Osteocyte (in vitro differentiated cells): ENCODE results near the gene MAP7D1. TPM values are rescaled to one million over a fixed set of nuclear protein-coding genes. Genes with fewer than 3 reads are reported as not detected.
"Not testable (repeated sequence)": the region's sequence is repeated elsewhere in the genome, so short reads cannot be mapped to it uniquely, and the experiment has no call there.

Experiments
- DNase-seq: peaks from one replicate; pipeline ENCODE4 v3.0.0; 2021; ENCODE audit warnings: mixed read lengths; ENCODE audit not compliant: unreplicated experiment; ENCODE audit errors: extremely low spot score
- H3K27ac Mint-ChIP-seq: one replicate; pipeline ENCODE4 v1.8.0; 2021; ENCODE audit warnings: mild to moderate bottlenecking, mixed read lengths; ENCODE audit not compliant: unreplicated experiment
- H3K27me3 Mint-ChIP-seq: one replicate; pipeline ENCODE4 v1.8.0; 2021; ENCODE audit warnings: mixed read lengths; ENCODE audit not compliant: unreplicated experiment
- H3K36me3 Mint-ChIP-seq: one replicate; pipeline ENCODE4 v1.8.0; 2021; ENCODE audit warnings: mixed read lengths; ENCODE audit not compliant: unreplicated experiment
- H3K4me1 Mint-ChIP-seq: one replicate; pipeline ENCODE4 v1.8.0; 2021; ENCODE audit warnings: mixed read lengths; ENCODE audit not compliant: unreplicated experiment
- H3K4me3 Mint-ChIP-seq: one replicate; pipeline ENCODE4 v1.8.0; 2021; ENCODE audit warnings: mild to moderate bottlenecking, moderate library complexity, mixed read lengths; ENCODE audit not compliant: unreplicated experiment
- H3K9me3 Mint-ChIP-seq: one replicate; pipeline ENCODE4 v1.8.0; 2021; ENCODE audit warnings: mixed read lengths; ENCODE audit not compliant: unreplicated experiment
- total RNA-seq: library from RNA; stranded (reverse); gene quantifications from 2 replicates; pipeline ENCODE4 v1.2.1, GENCODE V29; 2021
- TF ChIP-seq, protein P1 (sequence below): fragments of 200-600 bp; sonication (generic); IDR thresholded peaks from 2 replicates; pipeline ENCODE4 v1.5.0; 2021; ENCODE audit warnings: antibody characterized with exemption, mild to moderate bottlenecking, moderate library complexity

Gene MAP7D1
- total RNA-seq, 1 donor from 2014 or later, result 157 TPM

DNA sequence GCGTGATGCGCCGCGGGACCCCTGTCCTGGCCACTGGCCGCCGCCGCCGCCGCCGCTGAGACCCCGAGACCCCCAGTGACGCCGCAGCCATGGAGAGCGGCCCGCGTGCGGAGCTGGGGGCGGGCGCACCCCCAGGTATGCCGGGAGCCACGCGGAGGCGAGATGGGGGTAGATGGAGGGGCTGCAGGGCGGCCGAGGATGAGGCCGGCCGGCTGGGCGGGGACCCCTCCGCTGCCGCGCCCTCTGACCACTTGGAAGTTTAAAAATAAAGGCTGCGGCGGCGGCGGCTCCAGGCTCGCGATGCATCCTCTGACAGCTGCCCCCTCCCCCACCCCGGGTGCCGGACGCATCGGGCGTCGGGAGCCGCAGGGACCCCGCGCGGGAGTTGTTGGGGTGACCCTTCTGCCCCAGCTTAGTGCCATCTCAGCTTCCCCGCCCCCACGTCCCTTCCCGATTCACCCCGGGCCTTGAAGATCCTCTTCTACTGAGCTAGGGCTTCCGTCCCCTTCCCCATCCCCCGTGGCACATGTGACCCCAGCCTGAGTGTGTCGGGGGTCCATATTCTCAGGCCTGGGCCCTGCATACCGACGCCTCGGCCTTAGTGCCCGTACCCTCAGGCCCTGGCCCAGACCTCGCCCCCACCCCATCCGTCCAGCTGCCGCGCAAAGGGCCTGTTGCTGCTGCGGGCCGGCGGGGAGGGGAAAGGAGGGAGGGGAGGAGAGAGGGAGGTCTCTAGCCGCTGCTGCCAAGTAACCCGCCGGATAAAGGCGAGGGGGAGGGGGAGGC, 562 bp downstream of the MAP7D1 start:
- TF ChIP-seq, protein P1, sequence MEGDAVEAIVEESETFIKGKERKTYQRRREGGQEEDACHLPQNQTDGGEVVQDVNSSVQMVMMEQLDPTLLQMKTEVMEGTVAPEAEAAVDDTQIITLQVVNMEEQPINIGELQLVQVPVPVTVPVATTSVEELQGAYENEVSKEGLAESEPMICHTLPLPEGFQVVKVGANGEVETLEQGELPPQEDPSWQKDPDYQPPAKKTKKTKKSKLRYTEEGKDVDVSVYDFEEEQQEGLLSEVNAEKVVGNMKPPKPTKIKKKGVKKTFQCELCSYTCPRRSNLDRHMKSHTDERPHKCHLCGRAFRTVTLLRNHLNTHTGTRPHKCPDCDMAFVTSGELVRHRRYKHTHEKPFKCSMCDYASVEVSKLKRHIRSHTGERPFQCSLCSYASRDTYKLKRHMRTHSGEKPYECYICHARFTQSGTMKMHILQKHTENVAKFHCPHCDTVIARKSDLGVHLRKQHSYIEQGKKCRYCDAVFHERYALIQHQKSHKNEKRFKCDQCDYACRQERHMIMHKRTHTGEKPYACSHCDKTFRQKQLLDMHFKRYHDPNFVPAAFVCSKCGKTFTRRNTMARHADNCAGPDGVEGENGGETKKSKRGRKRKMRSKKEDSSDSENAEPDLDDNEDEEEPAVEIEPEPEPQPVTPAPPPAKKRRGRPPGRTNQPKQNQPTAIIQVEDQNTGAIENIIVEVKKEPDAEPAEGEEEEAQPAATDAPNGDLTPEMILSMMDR, result no peak
- Mint-ChIP-seq H3K36me3 (peaks cover 4% of the 10 kb centered on the region), H3K9me3 (no peaks in the 10 kb centered on the region), H3K4me3 (peak overlapping the region; percentile 85), H3K4me1 (peaks cover 69% of the 10 kb centered on the region), H3K27me3 (no peaks in the 10 kb centered on the region), H3K27ac (peak overlapping the region; percentile 77)
- DNase-seq, result no peak

DNA sequence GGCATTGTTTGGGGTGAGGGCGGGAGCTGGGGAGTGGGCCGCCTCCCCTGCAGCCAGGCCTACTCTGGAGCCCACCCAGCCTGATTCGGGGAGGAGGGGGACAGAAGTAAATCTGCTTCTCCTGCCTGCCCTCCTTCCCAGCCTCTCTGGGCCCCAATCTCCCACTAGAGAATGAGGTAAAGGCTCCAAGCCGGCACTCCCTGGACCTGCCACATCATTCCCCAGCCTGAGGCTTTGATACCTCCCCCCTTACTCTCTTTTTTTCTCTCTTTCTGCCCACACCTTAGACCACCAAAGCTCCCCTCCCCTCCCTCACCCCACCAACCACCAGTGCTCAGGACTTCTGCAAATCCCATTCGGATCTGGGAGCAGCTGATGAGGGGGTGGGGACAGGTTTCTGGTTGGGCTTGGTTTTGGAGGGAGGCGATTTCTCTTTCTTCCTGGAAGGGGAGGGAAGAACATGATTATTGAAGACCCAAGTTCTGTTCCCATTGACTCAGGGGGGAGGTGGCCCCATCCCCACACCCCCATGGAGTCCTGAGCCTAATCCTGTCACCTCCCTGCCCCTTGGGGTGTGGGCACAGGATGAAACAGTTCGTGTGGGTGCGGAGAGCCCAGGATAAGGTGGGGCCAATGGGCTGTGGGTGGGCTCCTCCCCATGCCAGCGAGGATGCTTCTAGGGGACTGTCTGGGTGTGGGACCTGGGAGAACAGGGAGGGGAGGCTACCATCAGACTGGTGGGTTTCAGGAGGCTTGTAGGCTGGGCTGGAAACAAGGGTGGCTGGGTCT, 1.3 kb downstream of the MAP7D1 start:
- H3K27me3 Mint-ChIP-seq, result no peaks in the 10 kb centered on the region
- DNase-seq, result no peak

DNA sequence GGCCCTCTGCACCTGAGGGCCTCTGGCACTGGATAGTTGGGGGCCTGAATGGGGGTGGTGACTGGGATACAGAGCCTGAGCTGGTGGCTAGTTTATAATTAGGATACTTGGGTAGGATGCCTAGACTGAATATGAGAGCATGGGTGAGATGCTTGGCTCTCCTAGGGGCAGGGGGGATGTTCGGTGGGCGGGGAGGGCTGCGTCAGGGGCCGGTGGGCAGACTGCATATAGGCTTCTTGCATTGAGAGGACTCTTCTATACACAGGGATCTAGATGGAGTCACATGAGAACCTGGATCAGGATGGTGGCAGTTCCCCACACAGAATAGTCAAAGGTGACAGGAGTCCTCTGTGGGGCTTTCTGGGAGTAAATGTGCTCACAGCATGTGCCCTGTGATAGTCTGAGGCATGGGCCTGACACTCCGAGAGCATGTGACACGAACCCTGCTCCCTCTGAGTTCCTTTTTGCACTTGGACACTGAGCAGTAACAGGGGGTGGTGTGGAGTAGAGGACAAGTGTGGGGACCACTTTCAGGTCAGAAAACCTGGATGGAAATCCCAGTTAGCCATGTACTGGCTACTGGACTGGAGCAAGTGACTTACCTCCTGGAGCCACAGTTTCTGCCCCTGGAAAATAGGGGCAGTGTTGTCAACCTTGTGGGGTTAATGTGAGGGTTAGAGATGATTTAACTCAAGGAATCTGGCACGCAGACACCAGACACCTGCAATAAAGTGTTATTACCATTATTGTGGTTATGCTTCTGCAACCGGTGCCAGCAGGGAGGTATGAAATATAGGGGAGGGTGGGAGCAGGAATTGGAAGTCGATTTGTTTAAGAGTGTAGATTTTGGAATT, 2.2 kb downstream of the MAP7D1 start:
- H3K27me3 Mint-ChIP-seq, result no peaks in the 10 kb centered on the region
- H3K4me1 Mint-ChIP-seq, result peaks cover 70% of the 10 kb centered on the region
- DNase-seq, result no peak
- peak overlapping the region; percentile 77 for H3K27ac Mint-ChIP-seq
- no peaks in the 10 kb centered on the region for H3K9me3 Mint-ChIP-seq
- peaks cover 4% of the 10 kb centered on the region for H3K36me3 Mint-ChIP-seq
- peak overlapping the region; percentile 85 for H3K4me3 Mint-ChIP-seq
- TF ChIP-seq, protein P1, result no peak

More for the DNA sequence above, 1.3 kb downstream of the MAP7D1 start:
- Mint-ChIP-seq H3K27ac (peak overlapping the region; percentile 77), H3K4me3 (peak overlapping the region; percentile 85), H3K9me3 (no peaks in the 10 kb centered on the region), H3K36me3 (peaks cover 4% of the 10 kb centered on the region), H3K4me1 (peaks cover 70% of the 10 kb centered on the region)
- TF ChIP-seq, protein P1, result no peak

DNA sequence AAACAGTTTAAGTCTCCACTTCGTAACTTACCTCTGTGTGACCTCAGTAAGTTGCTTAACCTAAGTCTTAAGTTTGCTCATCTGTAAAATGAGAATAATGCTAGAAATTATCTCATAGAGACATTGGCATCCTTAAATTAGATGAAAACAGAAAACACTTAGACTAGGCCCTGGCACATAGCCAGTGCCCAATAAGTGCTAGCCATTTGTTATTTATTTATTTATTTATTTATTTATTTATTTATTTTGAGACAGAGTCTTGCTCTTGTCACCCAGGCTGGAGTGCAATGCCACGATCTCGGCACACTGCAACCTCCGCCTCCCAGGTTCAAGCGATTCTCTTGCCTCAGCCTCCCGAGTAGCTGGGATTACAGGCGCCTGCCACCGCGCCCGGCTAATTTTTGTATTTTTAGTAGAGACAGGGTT, 2.9 kb downstream of the MAP7D1 start:
- H3K27me3 Mint-ChIP-seq, DNase-seq, H3K36me3 Mint-ChIP-seq, H3K9me3 Mint-ChIP-seq, H3K4me3 Mint-ChIP-seq: not testable (repeated sequence)
- Mint-ChIP-seq H3K27ac (peak overlapping the region; percentile 38), H3K4me1 (peaks cover 68% of the 10 kb centered on the region)

- peak overlapping the region; percentile 30 for H3K4me3 Mint-ChIP-seq
- H3K27ac Mint-ChIP-seq, result peak overlapping the region; percentile 38
- H3K36me3 Mint-ChIP-seq, result peaks cover 8% of the 10 kb centered on the region
- peaks cover 66% of the 10 kb centered on the region for H3K4me1 Mint-ChIP-seq
- no peaks in the 10 kb centered on the region for H3K9me3 Mint-ChIP-seq
- TF ChIP-seq, protein P1, result no peak
- DNase-seq, result no peak
- no peaks in the 10 kb centered on the region for H3K27me3 Mint-ChIP-seq
Observed at GRCh38 chr1:36159614-36160387, 3.8 kb downstream of the MAP7D1 start.
